HG03457 (cell line): ENCODE measurements around the gene GDE1.
"Not testable (repeated sequence)": the region's sequence is repeated elsewhere in the genome, so short reads cannot be mapped to it uniquely, and the experiment has no call there.

Experiments
- ATAC-seq: cut with Tn5 transposase; IDR thresholded peaks from one replicate; pipeline ENCODE4 v1.9.1; 2021; ENCODE audit warnings: moderate number of reproducible peaks; ENCODE audit not compliant: unreplicated experiment

GDE1 gene, protein sequence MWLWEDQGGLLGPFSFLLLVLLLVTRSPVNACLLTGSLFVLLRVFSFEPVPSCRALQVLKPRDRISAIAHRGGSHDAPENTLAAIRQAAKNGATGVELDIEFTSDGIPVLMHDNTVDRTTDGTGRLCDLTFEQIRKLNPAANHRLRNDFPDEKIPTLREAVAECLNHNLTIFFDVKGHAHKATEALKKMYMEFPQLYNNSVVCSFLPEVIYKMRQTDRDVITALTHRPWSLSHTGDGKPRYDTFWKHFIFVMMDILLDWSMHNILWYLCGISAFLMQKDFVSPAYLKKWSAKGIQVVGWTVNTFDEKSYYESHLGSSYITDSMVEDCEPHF

DNA sequence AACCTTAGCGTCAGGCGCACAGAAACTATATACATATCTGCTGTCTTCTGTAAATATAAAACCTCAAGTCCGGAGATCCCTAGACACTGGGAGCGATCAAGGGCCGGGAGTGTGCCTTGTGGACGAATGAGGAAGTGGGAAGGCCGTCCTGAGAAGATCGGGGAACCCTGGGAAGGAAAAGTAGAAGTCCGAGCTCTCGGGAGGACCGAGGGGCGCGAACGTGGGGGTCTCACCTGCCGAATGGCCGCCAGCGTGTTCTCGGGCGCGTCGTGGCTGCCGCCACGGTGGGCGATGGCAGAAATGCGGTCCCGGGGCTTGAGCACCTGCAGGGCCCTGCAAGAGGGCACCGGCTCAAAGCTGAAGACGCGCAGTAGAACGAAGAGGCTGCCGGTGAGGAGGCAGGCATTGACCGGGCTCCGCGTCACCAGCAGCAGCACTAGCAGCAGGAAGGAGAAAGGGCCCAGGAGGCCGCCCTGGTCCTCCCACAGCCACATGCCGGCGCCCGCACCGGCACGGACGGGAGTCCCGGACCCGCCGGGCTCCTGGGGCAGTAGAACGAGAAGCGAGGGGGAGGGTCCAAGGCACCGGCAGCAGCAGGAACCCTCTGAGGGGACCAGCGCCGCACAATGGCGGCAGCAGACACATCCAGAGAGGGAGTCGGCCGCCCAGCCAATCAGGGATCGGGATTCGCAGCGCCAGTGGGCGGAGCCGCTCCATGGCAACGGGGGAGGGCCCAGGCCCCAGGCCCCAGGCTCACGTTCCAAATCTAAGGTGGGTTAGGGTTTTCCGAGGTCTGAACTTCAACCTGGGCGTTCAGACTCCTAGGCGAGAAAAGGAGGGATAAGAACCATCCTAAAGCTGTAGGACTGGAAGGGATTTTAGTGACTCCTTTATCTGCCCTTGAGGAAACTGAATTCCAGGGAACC lies at the start of gene GDE1:
TSS of gene GDE1 (minus strand) at position 628 of the 926 bp plus-strand sequence. CDS start at position 494, 134 bp downstream.
- peak; percentile 60 for ATAC-seq

DNA sequence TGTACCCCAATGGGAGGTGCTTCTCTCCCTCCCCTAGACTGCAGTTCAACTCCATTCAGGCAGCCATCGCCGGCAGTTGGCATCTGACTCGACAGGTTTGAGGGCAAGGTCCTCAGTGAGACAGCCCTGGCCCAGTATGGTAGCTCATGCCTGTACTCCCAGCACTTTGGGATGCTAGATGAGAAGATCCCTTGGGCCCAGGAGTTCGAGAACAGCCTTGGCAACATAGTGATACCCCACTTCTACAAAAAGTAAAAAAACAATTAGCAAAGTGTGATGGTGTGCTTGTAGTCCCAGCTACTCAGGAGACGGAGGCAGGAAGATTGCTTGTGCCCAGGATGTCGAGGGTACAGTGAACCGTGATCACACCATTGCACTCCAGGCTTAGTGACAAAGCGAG lies 45.7 kb upstream of the GDE1 start:
- ATAC-seq, result no peak

DNA sequence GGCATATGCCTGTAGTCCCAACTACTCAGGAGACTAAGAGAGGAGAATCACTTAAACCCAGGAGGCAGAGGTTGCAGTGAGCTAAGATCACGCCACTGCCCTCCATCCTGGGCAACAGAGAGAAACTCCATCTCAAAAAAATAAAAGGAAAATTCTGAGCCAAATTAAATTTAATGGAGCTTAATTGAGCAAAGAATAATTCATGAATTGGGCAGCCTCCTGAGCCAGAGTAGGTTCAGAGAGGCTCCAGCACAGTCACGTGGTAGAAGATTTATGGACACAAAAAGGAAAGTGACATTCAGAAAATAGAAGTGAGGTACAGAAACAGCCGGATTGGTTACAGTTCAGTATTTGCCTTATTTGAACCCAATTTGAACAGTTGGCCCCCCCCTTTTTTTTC lies 44.5 kb upstream of the GDE1 start:
- no peak for ATAC-seq

DNA sequence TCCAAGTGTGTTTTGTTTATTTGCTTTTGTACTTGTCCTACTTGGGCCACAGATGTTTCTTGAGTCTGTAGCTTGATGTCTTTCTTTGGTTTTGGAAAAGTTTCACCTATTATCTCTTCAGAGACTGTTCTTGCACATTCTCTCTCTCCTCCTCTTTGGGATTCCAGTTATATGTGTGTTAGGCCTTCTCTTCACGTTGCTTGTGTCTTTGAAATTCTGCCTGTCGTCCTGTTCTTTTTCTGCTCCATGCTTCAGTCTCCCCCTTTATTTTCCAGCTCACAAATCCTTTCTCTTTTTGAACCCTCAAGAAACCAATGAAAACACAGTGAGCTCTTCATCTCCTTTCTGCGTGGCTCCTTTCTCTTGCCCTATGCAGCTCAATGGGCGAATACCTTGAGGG lies 41.5 kb upstream of the GDE1 start:
- ATAC-seq, result no peak

DNA sequence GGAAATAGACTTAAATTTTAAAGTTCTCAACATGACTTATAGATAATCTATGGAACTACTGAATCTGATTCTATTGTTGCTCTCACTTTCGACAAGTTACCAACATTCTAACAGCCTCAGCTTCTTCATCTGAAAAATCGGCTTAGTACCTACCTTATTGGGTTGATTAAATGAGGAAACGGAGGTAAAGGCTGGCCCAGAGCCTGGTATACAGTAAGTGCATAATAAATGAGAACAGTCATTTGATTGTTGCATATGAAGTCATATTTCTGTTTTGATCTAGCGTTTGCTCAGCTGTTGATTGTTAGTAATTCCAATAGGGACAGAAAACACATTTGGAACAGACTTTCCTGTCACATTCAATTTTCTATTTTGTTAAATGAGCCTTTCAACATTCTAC lies 38.2 kb upstream of the GDE1 start:
- ATAC-seq, result no peak

DNA sequence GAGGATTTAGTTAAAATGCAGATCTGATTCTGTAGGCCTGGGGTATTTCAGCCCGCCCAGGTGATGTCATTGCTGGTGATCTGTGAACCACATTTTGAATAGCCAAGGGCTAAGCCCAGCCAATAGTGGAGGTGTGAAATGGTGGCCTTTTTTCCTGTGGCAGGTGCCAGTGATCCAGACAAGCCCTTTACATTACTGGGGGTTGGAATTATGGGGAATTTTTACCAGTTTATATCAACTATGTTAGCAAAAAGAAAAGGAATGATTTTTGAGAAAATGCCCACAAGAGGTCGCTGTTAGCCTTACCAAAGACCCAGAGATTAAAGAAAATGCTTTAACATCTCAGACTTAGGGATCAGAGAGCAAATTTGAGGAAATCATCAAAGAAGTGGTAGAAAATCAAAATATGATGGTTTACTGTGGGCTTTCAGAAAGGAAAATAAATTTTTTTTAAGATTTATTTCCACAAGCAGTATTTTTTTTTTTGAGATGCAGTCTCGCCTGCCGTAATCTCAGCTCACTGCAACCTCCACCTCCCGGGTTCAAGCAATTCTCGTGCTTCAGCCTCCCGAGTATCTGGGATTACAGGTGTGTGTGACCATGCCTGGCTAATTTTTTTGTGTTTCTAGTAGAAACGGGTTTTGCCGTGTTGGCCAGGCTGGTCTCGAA lies 37.5 kb upstream of the GDE1 start:
- ATAC-seq, result no peak

DNA sequence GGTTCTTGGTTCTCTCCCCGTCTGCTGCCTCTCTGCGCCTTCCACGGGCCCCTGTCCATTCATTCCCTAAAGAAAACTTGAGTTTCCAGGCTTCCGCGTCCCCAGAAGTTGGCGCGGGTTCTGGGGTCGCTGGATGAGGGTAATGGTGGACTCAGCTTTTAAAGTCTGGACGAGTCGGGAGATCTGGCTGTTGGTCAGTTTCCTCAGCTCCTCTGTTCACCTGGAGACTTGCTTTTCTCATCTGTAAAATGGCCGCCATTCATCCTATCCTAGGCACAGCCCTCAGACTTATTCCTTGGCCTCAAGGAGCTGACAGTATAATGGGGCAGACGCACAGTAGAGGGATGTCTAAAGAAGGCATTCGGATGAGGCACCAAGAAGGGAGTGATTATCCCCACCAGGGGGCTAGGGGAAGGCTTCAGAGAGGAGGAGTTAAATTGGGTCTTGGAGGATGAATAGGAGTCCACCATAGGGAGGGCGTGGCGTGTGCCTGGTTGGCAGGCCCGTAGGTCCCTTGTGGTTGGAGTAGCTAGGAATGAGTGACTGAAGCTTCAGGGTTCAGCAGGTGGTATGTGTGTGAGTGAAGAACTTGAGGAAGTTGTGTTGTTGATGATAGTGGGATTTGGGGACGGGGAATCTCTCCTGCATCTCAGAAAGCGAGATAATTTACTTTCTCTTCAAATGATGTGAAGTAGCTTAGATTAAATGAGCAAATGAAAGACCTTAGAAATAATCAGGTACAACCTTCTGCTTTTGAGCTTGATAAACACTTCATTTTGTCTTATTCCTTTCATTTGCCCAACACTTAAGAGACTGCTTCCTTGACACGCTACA lies 34.3 kb upstream of the GDE1 start:
- no peak for ATAC-seq

DNA sequence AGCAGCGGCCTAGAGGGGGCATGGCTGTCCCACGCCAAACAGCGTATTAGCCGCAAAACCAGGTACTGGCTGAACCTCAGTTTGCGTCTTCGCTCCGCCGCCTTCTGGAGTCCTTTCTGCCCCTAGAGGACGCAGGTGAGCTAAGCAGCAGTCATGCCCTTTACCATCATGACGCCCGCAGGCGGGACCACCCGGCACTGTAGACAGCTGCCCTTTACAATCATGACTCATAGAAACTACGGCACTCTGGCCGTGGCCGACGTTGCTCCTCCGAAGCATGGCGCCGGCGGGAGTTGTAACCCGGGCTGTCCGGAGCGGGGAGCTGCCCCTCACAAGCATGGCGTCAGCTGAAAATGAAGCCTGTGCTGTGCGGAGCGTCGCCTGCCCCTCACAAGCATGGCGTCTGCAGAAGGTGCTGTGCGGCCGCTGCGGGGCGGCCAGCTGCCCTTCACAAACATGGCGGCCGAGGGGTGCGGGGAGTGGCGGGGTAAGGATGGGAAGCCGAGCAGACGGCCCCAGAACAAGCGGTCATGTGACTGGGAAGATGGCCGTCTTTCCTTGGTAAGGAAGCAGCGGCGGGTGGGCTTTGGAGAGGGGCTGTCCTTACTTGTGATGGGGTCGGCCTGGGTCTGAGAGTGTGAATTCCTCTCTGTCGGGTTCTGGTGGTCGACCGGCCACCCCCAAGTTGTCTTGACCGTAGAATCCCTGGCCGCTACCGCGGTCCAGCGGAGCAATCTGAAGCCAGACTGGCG lies 33.5 kb upstream of the GDE1 start, which contains the start of gene VPS35L:
TSS of gene VPS35L (plus strand) at position 518 of the 752 bp plus-strand sequence. CDS start at position 545, 27 bp downstream.
- peak; percentile 90 for ATAC-seq

DNA sequence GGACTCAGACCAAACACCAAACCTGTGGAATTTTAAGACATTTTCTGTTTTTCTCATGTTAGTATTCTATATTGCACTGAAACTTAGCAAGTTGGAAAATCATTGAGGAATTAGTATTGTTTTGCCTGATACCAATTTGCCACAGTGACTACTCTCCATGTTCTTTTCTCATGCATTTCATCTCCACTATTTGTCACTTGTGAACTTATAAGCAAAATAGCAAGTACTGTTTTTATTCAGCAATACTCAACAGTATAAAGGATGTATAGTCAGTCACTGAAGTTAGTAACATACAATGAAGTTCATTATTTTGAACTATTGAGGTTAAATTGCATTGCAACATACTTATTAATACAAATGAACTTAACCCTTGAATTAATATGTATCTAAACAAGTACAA lies 27.8 kb upstream of the GDE1 start:
- ATAC-seq, result no peak

DNA sequence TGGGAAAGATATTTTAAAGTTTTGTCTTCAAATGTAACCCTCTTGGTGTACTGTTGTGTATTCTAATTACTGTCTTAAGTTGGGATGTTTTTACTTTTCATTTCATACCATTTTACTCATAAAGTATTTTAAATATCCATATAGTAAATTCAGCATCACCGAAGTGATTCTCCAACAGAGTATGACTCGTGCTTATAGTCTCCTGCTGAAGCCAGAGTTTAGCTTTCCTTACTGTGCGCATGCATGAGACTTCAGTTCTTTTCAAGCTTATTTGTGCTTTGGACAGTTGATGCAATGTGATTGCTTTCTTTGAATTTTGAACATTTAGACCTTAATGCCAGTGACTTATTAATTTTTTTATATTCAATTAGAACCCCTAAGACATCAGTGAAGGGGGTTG lies 26.2 kb upstream of the GDE1 start:
- ATAC-seq, result no peak

DNA sequence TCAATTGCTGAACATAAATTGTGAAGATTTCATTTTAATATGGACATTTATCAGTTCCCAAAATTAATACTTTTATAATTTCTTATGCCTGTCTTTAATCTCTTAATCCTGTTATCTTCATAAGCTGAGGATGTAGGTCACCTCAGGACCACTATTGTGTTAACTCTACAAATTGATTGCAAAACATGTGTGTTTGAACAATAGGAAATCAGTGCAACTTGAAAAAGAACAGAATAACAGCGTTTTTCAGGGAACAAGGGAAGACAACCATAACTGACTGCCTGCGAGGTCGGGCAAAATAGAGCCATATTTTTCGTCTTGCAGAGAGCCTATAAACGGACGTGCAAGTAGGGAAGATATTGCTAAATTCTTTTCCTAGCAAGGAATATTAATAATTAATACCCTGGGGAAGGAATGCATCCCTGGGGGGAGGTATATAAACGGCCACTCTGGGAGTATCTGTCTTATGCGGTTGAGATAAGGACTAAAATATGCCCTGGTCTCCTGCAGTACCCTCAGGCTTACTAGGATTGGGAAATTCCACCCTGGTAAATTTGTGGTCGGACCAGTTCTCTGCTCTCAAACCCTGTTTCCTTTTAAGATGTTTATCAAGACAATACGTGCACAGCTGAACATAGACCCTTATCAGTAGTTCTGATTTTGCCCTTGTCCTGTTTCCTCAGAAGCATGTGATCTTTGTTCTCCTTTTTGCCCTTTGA lies 21.5 kb upstream of the GDE1 start:
- not testable (repeated sequence) for ATAC-seq

DNA sequence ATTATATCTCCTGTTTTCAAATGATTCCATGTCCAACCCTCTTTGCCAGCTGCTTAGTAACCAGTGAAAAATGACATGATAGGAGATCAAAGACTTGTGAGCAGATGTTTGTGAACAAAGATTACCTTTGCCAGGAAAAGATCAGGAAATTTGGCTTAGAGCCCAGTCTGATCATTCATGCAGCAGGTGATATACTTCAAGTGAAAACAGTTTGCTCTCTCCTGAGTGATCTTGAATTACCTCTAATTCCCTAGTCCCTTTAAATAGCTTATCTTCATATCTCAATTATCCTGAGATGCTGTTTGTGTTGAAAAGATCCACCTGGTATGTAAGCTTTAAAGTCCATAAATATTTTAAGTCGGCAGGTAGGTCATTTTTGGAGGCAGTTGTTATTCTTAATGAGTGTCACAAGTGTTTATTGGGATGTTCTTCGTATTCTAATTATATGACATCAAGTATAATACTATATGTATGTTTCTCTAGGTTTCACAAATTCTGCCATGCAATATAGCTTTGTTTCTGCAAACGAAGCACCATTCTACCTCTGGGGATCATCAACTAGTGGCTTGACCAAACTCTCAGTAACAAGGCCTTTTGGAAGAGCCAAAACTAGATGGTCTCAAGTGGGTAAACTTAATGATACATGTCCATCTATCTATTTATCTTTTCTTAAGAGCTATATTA lies 20.4 kb upstream of the GDE1 start:
- no peak for ATAC-seq

DNA sequence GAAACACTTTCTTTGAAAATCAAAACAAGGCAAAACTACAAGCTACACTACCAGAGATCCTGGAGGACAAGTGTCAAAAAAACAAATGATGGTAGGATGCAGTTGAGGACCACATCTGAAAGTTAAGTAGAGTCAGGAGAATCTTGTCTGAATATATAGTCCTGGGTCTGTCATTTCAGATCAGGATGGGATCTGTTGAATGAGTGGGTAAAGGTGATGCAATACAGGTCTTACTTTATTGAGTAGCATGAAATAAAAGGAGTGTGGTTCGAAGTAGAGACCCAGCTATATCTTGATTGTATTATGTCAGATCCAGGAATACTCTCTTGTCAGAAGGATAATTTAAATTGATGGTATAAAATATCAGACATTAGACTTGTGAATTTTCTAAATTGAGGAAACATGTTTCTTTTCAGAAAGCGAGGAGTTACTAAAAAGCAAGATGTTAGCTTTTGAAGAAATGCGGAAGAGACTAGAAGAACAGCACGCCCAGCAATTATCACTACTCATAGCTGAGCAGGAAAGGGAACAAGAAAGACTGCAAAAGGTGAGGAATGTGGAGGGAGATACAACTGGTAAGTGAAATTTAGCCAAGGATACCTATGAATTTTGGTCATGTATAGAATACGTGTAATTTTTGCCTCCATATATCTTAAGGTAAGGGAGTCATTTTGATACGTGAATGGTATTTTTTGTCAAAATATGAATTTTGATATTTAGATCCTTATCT lies 18.5 kb upstream of the GDE1 start:
- no peak for ATAC-seq

DNA sequence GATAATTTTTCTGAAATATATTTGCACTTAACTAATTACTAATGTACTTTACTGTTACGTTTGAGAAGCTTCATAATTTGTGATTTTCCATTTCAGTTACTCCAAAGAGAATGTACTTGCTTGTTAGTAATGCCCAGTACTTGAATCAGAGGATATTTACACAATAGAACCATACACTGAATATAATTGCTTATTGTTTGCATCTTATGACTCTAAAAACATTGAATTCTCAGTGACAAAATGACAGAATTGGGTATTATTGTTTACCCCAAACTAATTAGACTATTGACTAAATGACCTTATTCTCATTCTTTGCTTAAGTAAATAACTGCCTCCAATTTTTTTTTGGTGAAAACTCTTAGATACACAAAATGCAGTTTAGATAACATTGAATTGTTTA lies 10.7 kb upstream of the GDE1 start:
- ATAC-seq, result no peak

DNA sequence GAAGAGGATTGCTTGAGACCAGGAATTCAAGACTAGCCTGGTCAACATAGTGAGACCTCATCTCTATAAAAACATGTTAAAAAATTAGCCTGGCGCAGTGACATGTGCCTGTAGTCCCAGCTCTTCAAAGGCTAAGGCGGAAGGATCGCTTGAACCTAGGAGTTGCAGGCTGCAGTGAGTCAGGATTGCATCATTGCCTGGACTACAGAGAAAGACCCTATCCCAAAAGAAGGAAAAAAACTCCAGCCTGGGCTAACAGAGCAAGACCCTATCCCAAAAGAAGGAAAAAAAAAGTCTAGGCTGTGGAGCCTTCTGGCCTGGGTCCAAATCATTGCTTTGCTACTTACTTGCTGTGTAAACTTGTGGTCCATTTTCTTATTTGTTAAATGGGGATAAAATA lies 6.8 kb upstream of the GDE1 start:
- ATAC-seq, result no peak

DNA sequence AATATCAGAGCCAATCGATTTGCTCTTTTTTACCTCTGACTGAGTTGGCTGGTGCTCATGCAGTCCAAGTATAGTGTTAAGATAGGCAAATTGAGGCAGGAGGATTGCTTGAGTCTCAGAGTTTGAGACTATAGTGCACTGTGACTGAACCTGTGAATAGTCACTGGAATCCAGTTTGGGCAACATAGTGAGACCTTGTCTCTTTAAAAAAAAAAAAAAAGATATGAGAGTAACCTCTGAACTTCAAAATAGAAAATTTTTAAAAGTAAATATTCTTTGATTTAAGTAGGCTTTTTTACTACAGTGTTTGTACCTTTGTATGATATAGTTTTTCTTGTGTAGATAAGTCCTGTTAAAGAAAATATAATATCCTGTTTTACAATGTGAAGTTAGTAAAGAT lies 5.3 kb upstream of the GDE1 start:
- no peak for ATAC-seq

DNA sequence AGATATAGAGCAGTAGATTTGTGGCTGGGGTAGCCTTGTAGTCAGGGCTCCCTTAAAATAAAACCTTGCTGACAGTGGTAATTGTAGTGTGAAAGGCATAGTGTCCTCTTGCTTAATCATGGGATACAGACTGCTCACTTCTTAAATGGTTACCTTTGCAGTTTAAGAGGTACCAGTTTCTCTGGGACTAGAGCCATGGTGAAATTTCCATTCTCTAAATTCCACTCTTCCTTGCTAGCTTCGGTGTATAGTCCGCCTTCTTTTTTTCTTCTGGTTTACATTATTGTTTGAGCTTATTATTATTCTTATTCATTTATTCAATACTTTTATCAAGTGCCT lies 3.5 kb upstream of the GDE1 start:
- ATAC-seq, result no peak
